Mammary epithelial cell (primary cell): ENCODE data around the gene ACTMAP.

Source experiments
- CTCF ChIP-seq, 2 donors: IDR thresholded peaks in 1 of 2; conservative IDR thresholded peaks in 1 of 2; 2 replicates each; pipeline ENCODE4 v1.5.1; 2011 to 2012; ENCODE audit warnings: inconsistent platforms in 2 of 2, low read length in 2 of 2, mild to moderate bottlenecking in 2 of 2, control low read depth in 1 of 2, low read depth in 1 of 2; ENCODE audit not compliant: insufficient read depth in 1 of 2; ENCODE audit errors: extremely low read depth in 1 of 2
- EZH2 ChIP-seq: IDR thresholded peaks from 2 replicates; pipeline ENCODE4 v1.6.1; 2012; ENCODE audit warnings: low read length, inconsistent platforms, borderline replicate concordance

DNA sequence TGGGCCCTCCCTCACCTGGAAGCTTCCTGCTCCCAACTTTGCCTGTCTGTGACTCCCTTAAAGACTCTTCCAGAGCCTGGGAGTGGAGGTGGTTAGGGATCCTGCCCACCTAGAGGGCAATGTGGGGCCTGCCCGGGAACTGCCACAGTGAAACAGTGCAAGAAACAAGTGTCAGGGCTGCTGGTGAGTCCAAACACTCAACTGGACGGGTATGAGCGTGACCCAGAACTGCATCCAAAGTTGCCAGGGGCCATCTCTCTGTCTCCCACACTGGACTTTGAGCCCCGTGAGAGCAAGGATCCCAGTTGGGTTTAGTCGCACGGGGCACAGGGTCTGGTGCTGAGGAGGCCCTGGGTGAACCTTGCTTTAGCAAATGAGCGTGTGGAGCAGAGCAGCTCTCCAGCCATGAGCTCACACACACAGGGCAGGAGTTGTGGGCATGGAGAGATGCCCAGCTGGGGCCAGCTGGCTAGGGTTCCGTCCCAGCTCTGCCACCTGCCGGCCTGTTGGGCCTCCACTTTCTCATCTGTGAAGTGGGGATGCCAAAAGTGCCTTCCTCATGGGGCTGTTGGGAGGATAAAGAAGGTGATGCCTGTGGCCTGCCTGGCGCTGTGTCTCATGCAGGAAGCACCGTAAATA lies 57.0 kb downstream of the ACTMAP start:
- TF ChIP-seq CTCF (conservative IDR thresholded peaks at IDR 0.05 in 1 of 2, IDR thresholded peaks at IDR 0.05 in 1 of 2; ENCODE audit: extremely low read depth in 1 of 2, insufficient read depth in 1 of 2, low read depth in 1 of 2, low read length in 2 of 2) (no peak), EZH2 (no peak)
